Islet precursor cell (in vitro differentiated cells): Measurements from ENCODE around the gene TM9SF4.
"Not testable (repeated sequence)": the region's sequence is repeated elsewhere in the genome, so short reads cannot be mapped to it uniquely, and the experiment has no call there.

Experiments used
- DNase-seq: peaks from one replicate; pipeline ENCODE4 v3.0.0-alpha.2; 2018

TM9SF4 gene

DNA sequence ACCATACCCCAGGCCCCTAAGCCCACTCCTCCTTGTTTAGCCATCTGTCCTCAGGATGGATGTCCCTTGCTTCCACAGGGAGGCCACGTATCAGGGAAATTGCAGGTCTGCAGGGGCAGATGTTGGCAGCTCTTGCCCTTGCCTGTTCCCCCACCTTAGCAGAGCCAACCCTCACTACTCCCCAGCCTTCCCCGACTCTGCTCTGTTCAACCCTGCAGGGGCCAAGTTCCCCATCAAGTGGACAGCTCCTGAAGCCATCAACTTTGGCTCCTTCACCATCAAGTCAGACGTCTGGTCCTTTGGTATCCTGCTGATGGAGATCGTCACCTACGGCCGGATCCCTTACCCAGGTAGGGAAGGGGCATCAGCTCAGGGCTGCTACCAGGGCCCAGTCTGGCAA lies 10.7 kb upstream of the TM9SF4 start:
- no peak for DNase-seq

DNA sequence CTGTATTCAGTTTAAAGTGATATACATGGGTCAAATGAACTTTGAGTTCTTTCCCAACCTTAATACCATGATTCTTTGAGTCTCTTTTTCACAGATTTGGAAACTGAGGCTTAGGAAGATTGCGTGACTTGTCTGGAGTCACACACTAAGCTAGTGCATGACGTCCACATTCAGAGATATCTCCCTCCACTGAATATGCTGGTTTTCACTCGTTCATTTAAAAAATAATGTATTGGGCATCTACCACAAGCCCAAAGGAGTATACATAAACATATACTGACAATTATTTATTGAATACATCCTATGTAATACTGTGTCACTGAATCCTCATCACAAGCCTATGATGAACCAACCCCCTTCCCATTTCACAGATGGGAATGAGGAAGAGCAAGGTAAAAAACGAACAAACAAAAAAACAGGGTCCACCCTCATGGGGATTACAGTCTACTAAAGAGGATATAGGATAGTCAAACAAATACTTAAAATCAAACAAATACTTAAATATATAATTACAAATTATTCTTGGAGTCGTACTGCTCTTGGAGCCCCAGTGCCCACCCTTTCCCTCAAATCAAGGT lies 611 bp upstream of the TM9SF4 start:
- no peak for DNase-seq

DNA sequence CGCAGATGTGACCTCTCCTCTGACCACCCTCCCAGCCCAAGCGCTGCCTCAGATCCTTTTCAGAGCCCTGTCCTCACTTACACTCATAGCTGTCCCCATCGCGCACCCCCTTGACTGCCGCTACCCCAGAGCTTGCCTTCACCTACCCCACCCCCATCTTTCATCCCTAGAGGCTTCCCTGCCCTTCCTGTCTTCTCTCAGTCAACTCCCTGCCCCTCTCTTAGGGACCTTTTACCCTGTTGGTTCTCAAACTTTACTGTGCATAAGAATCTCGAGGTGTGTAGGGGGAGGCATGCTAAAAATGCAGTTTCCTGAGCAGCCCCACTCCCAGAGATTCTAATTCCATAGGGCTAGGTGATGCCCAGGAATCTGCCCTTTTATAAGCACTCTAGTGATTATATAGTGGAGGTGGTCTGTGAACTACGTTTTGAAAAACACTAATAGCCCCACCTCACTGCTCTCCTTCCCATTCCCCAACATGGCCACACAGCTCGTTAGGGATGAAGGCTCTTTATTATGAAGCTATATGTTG lies 725 bp downstream of the TM9SF4 start:
- DNase-seq, result peak; percentile 28

DNA sequence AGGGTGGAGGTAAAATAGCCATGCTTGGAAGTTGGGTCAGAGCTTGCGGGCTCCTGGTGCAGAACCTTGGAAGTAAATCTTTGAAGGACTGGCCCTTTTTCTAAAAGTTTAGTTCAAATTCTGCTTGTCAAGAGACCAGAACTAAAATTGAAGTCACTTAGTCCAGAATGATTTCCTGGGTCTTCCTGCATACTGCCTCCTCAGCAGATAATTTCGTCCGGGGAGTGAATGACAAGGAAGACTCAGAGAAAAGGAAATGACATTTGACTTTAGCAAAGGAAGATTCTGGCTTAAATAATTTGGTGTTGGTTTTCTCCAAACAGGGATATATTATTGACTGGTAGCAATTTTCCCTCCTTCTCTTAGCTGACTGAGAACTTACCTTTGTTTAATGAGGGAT lies 1.2 kb downstream of the TM9SF4 start:
- no peak for DNase-seq

DNA sequence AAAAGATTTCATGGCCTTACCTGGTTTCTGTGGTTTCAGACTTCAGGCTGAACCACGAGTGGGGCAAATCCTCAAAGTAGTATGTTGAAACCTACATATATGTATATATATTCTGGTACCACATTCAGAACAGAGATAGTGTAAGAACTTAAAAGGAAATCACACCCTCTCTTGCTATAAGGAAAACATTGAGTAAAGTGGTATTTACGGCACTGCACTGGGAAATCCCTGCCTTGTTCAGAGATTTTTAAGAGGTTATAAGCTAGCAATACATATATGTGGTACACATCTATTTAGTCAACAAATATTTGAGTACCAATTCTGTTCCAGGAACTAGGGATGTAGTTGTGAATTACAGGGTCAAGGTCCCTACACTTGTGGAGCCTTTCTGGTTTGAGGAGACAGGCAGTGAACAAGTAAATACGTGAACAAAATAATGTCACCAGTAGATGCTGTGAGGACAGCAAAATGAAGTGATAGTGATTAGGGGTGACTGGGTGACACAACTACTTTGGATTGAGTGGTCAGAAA lies 1.7 kb downstream of the TM9SF4 start:
- no peak for DNase-seq

DNA sequence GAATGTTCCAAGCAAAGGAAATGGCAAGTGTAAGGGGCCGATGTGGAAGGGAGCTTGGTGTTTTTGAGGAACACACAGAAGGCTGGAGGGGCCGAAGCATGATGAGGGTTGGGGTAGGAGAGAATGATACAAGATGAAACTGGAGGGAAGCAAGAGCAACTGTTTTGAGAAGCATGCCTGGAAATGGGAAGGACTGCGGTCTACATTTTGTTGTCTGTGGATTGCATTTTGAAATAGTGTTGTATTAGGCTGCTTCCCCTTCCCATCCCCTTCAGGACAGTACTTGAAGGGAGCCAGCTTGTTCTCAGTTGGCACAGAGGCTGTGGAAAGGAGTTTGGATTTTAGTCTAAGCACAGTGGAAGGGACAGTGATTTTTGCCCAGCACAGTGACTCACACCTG lies 2.2 kb downstream of the TM9SF4 start:
- DNase-seq, result peak; percentile 13

DNA sequence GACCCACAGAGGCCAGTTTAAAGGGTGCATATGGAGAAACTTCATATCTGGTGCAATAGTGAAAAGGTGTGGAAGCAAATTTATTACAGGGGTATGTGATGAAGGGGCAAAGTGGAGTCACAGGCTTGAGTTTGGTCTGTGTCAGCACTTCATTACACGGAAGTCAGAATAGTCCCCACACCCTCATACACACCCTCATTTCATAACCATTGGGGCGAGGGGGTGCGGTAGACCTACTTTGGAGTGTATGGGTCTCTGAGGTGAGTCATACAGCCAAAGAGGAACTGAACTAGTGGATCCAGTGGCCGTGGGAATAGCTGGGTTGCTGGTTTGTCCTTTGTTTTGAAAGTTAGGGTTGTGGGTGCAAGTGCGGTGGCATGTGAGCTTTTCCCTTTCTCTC lies 3.3 kb downstream of the TM9SF4 start:
- DNase-seq, result peak; percentile 30

DNA sequence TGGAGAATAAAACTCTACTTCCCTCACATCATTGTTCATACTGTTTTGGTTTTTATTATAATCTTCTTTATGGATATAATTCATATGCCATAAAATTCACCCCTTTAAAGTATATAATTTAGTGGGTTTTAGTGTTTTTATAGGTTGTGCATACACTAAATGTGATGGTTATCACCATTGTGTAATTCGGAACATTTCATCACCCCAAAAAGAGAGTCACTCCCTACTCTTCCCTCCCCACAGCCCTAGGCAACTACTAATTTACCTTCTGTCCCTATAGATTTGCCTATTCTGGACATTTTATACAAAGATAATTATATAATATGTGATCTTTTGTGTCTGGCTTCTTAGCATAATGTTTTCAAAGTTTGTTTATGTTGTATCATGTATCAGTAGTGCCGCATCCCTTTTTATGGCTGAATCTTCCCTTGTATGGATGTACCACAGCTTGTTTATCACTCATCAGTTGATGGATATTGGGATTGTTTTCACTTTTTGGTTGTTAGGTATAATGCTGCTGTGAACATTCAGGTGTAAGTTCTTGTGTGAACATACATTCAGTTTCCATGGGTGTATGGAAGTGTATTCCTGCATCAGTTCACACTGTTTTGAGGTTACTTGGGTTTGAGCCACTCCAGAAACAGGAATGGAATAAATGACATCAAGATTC lies 4.2 kb downstream of the TM9SF4 start:
- peak; percentile 5 for DNase-seq

DNA sequence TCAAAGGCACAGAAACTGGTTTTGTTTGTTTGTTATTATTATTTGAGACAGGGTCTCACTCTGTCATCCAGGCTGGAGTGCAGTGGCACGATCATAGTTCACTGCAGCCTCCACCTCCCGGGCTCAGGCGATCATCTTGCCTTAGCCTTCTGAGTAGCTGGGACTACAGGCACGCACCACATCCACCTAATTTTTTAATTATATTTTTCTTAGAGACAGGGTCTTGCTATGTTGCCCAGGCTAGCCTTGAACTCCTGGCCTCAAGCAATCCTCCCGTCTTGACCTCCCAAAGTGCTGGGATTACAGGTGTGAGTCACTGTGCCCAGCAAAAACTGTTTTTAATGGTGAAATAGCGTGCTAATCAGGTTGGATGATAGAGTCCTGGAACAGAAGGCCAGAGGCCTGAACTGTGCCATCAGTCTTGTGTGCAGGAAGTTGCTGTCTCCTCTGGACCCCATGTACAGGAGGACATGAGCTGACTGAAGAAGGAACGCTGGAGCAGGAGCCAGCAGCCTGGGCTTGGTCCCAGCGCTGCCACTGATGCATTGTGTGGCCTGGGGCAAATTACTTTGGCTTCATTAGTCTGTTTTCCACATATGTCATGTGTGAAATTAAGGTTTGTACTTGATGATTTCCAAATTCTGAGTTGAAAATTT lies 4.9 kb downstream of the TM9SF4 start:
- peak; percentile 39 for DNase-seq

DNA sequence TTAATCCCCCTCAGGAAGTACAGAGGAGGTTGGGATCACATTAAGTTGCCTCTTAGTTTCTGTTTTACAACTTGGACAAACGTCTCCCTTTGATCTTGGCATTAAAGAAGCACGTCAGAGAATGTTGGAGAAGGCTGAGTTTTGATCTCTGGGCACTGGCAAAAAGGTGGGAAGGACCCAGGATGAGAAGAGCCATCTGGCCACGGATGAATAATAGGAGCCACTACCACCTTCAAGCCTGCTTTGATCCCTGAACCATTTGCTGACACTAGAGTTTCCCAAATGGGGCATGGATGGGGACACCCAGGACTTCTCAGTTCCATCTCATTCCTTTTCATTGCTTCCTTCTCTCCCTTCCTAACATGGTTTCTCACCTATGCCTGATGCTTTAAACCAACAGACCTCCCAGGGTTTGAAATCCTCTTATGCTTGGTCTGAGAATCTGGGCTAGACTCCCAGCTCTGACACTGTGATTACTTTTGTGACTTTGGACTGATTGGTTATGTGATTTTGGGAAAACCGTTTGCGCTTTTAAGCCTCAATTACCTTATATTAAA lies 5.8 kb downstream of the TM9SF4 start:
- DNase-seq, result peak; percentile 16

DNA sequence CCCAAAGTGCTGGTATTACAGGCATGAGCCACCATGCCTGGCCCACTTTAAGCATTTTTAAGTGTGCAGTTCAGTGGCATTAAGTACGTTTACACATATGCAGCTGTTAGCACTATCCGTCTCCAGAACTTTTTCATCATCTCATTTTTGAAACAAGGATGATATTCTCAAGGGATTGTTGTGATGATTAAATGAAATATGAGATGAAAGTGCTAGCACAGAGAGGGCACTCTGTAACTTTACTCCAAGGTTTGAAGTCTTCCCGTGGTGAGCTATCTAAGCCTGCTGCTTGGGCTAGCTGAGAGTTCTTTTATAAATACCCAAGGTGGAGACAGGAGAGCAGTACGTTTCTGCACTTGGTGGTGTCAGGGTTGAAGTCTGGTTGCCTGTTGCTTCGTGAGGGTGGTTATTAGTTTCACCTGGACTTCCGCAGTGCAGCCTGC lies 6.6 kb downstream of the TM9SF4 start:
- DNase-seq, result peak; percentile 35

DNA sequence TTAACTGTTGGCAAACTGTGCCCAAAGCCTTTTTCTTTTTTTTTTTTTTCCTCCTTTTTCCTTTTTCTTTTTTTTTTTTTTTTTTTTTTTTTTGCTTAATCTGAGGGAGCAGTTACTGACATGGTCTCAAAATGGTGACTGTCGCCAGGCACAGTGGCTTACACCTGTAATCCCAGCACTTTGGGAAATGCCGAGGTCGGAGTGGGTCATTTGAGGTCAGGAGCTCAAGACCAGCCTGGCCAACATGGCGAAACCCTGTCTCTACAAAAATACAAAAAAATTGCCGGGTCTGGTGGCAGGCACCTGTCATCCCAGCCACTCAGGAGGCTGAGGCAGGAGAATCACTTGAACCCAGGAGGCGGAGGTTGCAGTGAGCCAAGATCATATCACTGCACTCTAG lies 7.3 kb downstream of the TM9SF4 start:
- DNase-seq, result peak; percentile 18

DNA sequence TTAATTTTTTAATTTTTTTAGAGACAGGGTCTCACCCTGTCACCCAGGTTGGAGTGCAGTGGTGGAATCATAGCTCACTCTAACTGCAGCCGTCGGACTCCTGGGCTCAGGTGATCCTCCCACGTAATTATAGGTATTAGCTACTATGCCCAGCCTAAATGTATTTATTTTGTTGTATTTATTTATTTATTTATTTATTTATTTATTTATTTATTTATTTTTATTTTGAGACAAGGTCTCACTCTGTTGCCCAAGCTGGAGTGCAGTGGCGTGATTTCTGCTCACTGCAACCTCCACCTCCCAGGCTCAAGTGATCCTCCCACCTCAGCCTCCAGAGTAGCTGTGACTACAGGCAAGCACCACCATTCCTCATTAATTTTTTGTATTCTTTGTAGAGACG lies 8.9 kb downstream of the TM9SF4 start:
- DNase-seq, result not testable (repeated sequence)

DNA sequence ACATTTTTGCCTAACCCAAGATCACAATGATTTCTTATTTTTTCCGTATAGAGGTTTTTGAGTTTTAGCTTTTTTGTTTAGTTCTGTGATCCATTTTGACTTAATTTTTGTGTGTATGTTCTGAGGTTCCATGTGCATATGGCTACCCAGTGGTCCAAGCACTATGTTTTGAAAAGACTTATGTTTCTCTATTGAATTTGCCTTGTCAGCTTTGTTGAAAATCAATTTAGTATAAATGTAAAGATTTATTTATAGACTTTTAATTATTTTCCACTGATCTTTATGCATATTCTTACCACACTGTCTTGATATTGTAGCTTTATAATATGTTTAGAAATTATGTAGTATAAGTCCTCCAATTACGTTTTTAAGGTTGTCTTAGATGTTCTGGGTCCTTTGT lies 10.2 kb downstream of the TM9SF4 start:
- DNase-seq, result no peak

DNA sequence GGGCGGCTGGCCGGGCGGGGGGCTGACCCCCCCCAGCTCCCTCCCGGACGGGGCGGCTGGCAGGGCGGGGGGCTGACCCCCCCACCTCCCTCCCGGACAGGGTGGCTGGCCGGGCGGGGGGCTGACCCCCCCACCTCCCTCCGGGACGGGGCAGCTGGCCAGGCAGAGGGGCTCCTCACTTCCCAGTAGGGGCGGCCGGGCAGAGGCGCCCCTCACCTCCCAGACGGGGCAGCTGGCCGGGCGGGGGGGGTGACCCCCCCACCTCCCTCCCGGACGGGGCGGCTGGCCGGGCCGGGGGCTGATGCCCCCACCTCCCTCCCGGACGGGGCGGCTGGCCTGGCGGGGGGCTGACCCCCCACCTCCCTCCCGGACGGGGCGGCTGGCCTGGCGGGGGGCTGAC lies 12.4 kb downstream of the TM9SF4 start:
- not testable (repeated sequence) for DNase-seq

DNA sequence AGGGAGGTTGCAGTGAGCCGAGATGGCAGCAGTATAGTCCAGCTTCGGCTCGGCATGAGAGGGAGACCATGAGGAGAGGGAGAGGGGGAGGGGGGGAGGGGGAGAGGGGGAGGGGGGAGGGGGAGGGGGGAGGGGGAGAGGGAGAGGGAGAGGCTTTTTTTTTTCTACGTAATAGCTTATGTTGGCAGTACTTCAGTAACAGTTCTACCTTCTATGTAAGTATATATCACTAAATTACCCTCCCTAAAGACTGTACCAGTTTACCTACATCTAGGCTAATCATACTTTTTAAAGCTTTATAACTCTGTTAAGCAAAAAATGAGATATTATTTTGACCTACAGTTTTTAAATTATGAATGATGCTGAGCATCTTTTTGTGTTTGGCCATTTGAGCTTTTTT lies 13.6 kb downstream of the TM9SF4 start:
- no peak for DNase-seq

DNA sequence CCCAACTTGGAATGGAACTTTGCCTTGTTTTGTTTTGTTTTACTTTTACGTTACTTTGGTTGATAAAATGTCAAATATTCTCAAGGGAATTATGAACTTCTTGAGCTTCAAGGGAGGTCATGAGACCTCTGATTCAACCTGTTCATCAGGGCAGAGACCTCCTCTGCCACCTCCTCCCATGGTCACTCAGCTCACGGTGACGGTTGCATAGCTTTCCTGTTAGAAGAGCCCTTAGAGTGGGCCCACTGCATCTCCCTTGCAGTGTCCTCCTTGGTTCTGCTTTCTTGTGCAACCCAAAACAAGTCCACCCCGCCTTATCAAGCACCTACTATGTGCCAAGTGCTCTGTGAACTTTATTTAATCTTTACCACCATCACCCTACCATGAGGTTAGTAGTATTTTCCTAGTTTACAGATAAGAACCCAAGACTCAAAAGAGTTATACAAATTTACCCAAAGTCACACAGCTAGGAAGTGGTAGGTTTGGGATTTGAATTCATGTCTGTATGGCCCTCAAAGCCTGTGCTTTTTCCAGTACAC lies 15.5 kb downstream of the TM9SF4 start:
- DNase-seq, result peak; percentile 6

DNA sequence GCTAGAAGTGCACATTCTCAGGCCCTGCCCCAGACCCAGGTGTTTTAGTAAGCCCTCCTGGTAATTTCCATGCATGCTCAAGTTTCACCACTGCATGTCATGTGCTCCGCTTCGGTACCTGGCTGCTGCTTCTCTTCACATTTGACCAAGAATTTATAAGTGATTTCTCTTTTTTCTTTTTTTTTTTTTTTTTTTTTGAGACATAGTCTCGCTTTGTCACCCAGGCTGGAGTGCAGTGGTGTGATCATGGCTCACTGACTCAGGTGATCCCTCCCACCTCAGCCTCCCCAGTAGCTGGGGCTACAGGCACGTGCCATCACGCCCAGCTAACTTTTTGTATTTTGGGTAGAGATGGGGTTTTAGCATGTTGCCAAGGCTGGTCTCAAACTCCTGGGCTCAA lies 16.0 kb downstream of the TM9SF4 start:
- peak; percentile 33 for DNase-seq

DNA sequence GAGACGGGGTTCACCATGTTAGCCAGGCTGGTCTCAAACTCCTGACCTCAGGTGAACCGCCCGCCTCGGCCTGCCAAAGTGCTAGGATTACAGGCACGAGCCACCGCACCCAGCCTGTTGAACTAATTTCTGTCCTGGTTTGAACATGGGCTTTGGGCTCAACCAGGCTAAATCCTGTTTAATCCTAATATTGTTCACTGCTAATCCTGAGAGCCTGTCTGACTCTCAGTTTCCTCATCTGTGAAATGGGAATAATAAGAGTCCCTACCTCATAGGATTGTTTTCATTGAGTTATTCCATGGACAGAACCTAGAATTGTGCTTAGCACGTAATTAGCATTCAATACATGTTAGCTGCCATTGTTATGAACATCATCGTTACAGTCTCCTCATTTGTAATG lies 17.4 kb downstream of the TM9SF4 start:
- peak; percentile 14 for DNase-seq

DNA sequence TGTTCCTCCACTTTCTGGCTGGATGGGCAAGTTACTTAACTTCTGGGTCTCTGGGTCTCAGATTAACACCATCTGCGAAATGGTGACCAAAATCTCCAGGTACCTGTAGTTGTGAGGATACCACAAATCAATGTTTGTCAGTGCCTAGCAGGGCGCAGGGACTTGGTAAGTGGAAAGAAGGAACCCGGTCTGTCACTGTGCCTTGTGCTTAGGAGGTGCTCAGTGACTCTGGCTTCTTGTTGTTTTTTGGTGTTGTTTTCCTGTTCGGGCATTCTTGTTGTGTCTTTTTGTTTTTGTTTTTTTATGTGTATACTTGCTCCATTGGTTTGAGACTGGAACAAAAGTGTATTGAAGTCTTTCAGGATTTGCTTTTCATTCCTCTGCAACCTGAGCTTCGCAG lies 17.8 kb downstream of the TM9SF4 start:
- DNase-seq, result peak; percentile 30

DNA sequence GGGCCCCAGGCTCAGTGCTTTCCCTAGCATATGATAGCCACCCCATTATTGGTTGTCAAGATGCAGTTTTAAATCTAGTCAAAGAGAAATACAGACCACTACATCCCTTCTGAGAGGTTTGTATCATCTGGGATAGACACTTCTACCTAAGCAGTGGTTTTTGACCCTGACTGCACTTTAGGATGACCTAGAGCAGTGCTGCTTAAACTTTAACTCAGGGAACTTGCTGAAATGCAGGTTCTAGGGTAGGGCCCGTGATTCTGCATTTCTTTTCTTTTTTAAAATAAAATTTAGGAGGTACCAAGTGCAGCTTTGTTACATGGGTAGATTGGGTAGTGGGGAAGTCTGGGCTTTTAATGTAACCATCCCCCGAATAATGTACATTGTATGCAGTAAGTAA lies 18.7 kb downstream of the TM9SF4 start:
- peak; percentile 11 for DNase-seq

DNA sequence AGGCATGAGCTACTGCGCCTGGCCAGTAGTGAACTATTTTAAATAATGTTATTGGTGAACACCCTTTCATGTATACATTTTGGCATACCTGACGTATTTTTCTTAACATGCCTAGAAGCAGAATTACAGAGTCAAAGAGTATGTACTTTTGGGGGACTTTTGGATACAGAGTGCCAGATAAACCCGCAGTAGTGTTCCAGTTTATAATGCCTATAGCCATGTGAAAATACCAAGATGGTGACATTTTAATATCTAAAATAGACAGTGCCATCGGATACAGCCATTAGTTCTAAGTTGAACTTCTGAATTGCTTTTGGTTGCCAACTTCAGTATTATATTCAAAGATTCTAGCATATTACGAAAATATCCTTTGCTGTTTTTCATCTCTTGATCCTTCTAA lies 20.3 kb downstream of the TM9SF4 start:
- DNase-seq, result no peak

DNA sequence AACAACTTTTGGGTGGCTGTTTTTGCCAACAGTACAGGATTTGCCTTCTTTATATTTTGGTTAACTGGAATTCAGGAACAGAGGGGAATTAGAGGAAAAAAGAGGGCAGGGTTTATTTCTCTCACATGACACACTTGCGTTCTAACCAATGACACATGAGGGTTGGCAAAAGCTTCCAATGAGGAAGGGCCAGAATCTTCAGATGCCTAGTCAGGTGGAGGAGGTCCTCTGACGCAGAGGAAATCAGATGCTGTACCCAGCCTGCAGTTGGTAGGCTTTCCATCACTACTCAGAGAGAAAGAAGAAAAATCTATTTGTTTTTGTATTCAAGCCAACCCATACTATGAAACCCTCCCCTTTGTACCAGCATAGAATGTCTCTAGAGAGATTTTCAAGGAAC lies 20.8 kb downstream of the TM9SF4 start:
- peak; percentile 10 for DNase-seq
